CD14-positive monocyte (primary cell): Measurements from ENCODE around the gene TOB1. TPM values are rescaled to one million over a fixed set of nuclear protein-coding genes. Genes with fewer than 3 reads are reported as not detected.

Experiments
- DNase-seq, 3 donors: peaks; one replicate each; pipeline ENCODE4 v3.0.0-alpha.2; 2011 to 2022
- H2AFZ ChIP-seq: 2 replicates; pipeline ENCODE4 v1.6.0; 2012; ENCODE audit warnings: mild to moderate bottlenecking, low read depth, low read length, inconsistent platforms; ENCODE audit not compliant: insufficient read depth, poor library complexity, severe bottlenecking
- H3K27ac ChIP-seq, 2 donors: 1 replicate in 1 of 2; 2 replicates in 1 of 2; pipeline ENCODE4 v1.5.1; 2012 to 2013; ENCODE audit warnings: low read length in 2 of 2, control low read depth in 1 of 2, inconsistent platforms in 1 of 2, low read depth in 1 of 2, mild to moderate bottlenecking in 1 of 2
- H3K27me3 ChIP-seq, 2 donors: one replicate each; pipeline versions ENCODE4 v1.6.0 to v1.6.1; 2011 to 2013; ENCODE audit warnings: low read length in 2 of 2; ENCODE audit not compliant: control insufficient read depth in 2 of 2, insufficient read depth in 2 of 2
- H3K36me3 ChIP-seq, 2 donors: replicated peaks in 1 of 2; 1 replicate in 1 of 2; 2 replicates in 1 of 2; pipeline versions ENCODE4 v1.5.1 to v1.6.1; 2012 to 2013; ENCODE audit warnings: low read length in 2 of 2, control low read depth in 1 of 2, inconsistent platforms in 1 of 2, mild to moderate bottlenecking in 1 of 2; ENCODE audit not compliant: insufficient read depth in 2 of 2, control insufficient read depth in 1 of 2
- H3K4me1 ChIP-seq, 2 donors: 1 replicate in 1 of 2; 2 replicates in 1 of 2; pipeline versions ENCODE4 v1.5.1 to v1.6.1; 2012 to 2013; ENCODE audit warnings: low read length in 2 of 2, control low read depth in 1 of 2, inconsistent platforms in 1 of 2, mild to moderate bottlenecking in 1 of 2, moderate library complexity in 1 of 2; ENCODE audit not compliant: insufficient read depth in 2 of 2, control insufficient read depth in 1 of 2
- H3K4me2 ChIP-seq: replicated peaks from 2 replicates; pipeline ENCODE3; 2012; ENCODE audit warnings: low read length, moderate library complexity, mild to moderate bottlenecking; ENCODE audit not compliant: poor library complexity, severe bottlenecking; ENCODE audit errors: extremely low read depth
- H3K4me3 ChIP-seq, 3 experiments: fragments of 200-600 bp in 1 of 3; sonication (generic) in 1 of 3; replicated peaks in 1 of 3; 1 replicate in 2 of 3; 2 replicates in 1 of 3; pipeline ENCODE4 v1.5.1; 2011 to 2013; ENCODE audit warnings: low read length in 3 of 3, mild to moderate bottlenecking in 3 of 3, control low read depth in 2 of 3, low read depth in 2 of 3, inconsistent platforms in 1 of 3, moderate library complexity in 1 of 3
- H3K79me2 ChIP-seq: 2 replicates; pipeline ENCODE4 v1.6.0; 2012; ENCODE audit warnings: mild to moderate bottlenecking, control low read depth, inconsistent platforms, low read length, moderate library complexity; ENCODE audit not compliant: insufficient read depth
- H3K9ac ChIP-seq: 2 replicates; pipeline ENCODE4 v1.6.0; 2017; ENCODE audit warnings: low read length, mild to moderate bottlenecking; ENCODE audit not compliant: insufficient read depth, poor library complexity, severe bottlenecking
- H3K9me3 ChIP-seq, 2 donors: replicated peaks in 1 of 2; 1 replicate in 1 of 2; 2 replicates in 1 of 2; pipeline versions ENCODE4 v1.5.1 to v1.6.1; 2012 to 2013; ENCODE audit warnings: low read length in 2 of 2, control low read depth in 1 of 2; ENCODE audit not compliant: control insufficient read depth in 1 of 2, insufficient read depth in 1 of 2
- H4K20me1 ChIP-seq: 2 replicates; pipeline ENCODE4 v1.6.0; 2012; ENCODE audit warnings: mild to moderate bottlenecking, low read length, control low read depth, moderate library complexity; ENCODE audit not compliant: insufficient read depth
- H3K27ac Mint-ChIP-seq, 7 donors: one replicate each; pipeline ENCODE4 v1.8.0; 2020; ENCODE audit warnings: mild to moderate bottlenecking in 7 of 7, mixed read lengths in 7 of 7, moderate library complexity in 6 of 7, inconsistent platforms in 2 of 7
- H3K27me3 Mint-ChIP-seq, 3 donors: one replicate each; pipeline ENCODE4 v1.8.0; 2021 to 2022; ENCODE audit warnings: low read depth in 3 of 3, mild to moderate bottlenecking in 3 of 3, mixed read lengths in 3 of 3, moderate library complexity in 3 of 3, inconsistent platforms in 1 of 3
- H3K36me3 Mint-ChIP-seq, 2 donors: one replicate each; pipeline ENCODE4 v1.8.0; 2020; ENCODE audit warnings: mixed read lengths in 2 of 2, inconsistent platforms in 1 of 2, mild to moderate bottlenecking in 1 of 2
- H3K4me1 Mint-ChIP-seq: one replicate; pipeline ENCODE4 v1.8.0; 2020; ENCODE audit warnings: mild to moderate bottlenecking, mixed read lengths
- H3K4me3 Mint-ChIP-seq, 2 donors: one replicate each; pipeline ENCODE4 v1.8.0; 2020; ENCODE audit warnings: mild to moderate bottlenecking in 2 of 2, mixed read lengths in 2 of 2, moderate library complexity in 1 of 2
- H3K9me3 Mint-ChIP-seq, 7 donors: one replicate each; pipeline ENCODE4 v1.8.0; 2020 to 2022; ENCODE audit warnings: mixed read lengths in 7 of 7, mild to moderate bottlenecking in 6 of 7, moderate library complexity in 6 of 7, inconsistent platforms in 2 of 7
- WGBS: methylation state at CpG from one replicate; pipeline ENCODE4 v1.1.5; 2013; ENCODE audit warnings: missing lambda C conversion rate; ENCODE audit not compliant: insufficient coverage; 5-methylcytosine and 5-hydroxymethylcytosine counted together
- intact Hi-C, 2 donors: fragments of 100-400 bp; cut with micrococcal nuclease; formaldehyde crosslinking; loops; one replicate each; pipeline versions ENCODE4 v1.15.0 to v1.15.1; 2023
- polyA plus RNA-seq, 3 donors: library from polyadenylated mRNA; depleted of rRNA in 1 of 3; unstranded in 2 of 3; stranded (reverse) in 1 of 3; fragments of 300-500 nt in 2 of 3; fragments of >200 nt in 1 of 3; fragmentation: Illumina TruSeq in 2 of 3; gene quantifications; 1 replicate in 2 of 3; 2 replicates in 1 of 3; pipeline ENCODE4 v1.2.3, GENCODE V29; 2012 to 2021
- TF ChIP-seq, protein P1 (sequence below): fragments of 200-600 bp; IDR thresholded peaks from one replicate; pipeline ENCODE4 v1.8.0; 2022; ENCODE audit warnings: antibody characterized with exemption, mild to moderate bottlenecking

TOB1 gene
- polyA plus RNA-seq, 3 donors, result 18.5 to 107 (median 41.0) TPM

DNA sequence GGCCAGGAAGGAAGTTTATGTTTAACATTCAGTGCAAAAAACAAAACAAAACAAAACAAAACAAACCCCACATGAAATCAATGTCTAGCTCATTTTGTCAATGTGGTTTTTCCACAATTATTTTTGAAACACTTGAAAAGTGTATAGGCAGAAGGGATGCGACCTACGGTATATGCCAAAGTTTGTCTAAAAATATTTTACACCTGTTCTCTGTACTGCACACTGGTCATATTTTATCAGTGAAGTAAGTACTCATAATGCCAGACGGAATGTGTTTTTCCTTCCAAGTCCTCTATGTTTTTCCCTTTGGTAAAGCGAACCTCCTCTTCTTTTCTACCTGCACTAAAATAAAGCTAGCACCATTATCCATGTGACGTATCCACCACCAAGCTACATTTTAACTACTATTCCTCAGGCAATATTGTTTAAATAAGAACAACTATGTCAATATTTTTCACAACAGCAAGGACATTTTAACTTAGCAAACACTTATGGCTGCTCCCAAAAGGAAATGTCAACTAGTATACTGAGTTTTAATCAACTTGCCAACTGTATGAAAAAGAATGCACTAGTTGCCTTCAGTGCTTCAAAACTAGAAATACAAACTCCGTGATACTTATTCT, 10.3 kb downstream of the TOB1 start:
- Histone ChIP-seq H3K9ac (no peak overlapping the region), H3K4me3 (no peak overlapping the region), H4K20me1 (no peaks in the 10 kb centered on the region), H2AFZ (no peak overlapping the region), H3K36me3 (no peaks in the 10 kb centered on the region), H3K9me3 (no peaks in the 10 kb centered on the region), H3K27me3 (no peaks in the 10 kb centered on the region), H3K79me2 (no peaks in the 10 kb centered on the region), H3K4me2 (no peak overlapping the region), H3K4me1 (peaks cover 28 to 31% of the 10 kb centered on the region in 2 donors), H3K27ac (no peak overlapping the region)
- Mint-ChIP-seq H3K9me3 (no peaks in the 10 kb centered on the region), H3K4me3 (no peak overlapping the region), H3K27me3 (peaks cover 0 to 1% (median 0%) of the 10 kb centered on the region in 3 donors), H3K4me1 (peaks cover 34% of the 10 kb centered on the region), H3K27ac (peak overlapping the region in 1 of 7 donors; percentile 25), H3K36me3 (no peaks in the 10 kb centered on the region)
- TF ChIP-seq, protein P1, sequence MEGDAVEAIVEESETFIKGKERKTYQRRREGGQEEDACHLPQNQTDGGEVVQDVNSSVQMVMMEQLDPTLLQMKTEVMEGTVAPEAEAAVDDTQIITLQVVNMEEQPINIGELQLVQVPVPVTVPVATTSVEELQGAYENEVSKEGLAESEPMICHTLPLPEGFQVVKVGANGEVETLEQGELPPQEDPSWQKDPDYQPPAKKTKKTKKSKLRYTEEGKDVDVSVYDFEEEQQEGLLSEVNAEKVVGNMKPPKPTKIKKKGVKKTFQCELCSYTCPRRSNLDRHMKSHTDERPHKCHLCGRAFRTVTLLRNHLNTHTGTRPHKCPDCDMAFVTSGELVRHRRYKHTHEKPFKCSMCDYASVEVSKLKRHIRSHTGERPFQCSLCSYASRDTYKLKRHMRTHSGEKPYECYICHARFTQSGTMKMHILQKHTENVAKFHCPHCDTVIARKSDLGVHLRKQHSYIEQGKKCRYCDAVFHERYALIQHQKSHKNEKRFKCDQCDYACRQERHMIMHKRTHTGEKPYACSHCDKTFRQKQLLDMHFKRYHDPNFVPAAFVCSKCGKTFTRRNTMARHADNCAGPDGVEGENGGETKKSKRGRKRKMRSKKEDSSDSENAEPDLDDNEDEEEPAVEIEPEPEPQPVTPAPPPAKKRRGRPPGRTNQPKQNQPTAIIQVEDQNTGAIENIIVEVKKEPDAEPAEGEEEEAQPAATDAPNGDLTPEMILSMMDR, result no peak
- DNase-seq, result no peak
- WGBS, result 93% methylated on average over 3 of the region's 6 CpGs
- intact Hi-C loops, result no loop called here

DNA sequence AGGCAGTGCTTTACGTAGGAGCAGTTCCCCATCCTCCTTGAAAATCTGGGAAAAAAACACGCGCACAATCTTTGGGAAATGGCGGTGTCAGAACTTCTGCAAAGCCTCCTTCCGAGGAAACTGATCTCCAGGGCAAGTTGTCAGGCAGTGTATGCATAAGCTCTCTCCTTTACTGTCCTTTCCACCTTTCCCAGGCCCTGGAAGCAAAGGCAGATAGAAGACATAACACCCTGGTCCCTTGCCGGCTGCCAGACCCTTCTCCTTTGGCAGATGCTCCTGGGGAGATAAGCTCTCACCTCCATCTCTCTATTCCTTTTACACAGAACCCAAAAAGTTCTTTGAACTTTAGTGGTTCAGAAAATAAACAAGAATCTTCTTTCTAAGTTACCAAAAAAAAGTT, 12.4 kb downstream of the TOB1 start:
- DNase-seq, result no peak
- H3K27ac Mint-ChIP-seq, result peak overlapping the region in 1 of 7 donors; percentile 17
- H3K9me3 ChIP-seq, result peaks cover 6 to 8% of the 10 kb centered on the region in 2 donors
- H3K27ac ChIP-seq, result no peak overlapping the region
- H3K4me3 ChIP-seq, result no peak overlapping the region
- intact Hi-C loops, result loop anchor here (2.0 kb wide), 1 partner anchor 103 kb away; no protein-coding TSS in a partner anchor
- H4K20me1 ChIP-seq, result no peaks in the 10 kb centered on the region
- no peak overlapping the region for H3K4me3 Mint-ChIP-seq
- H3K4me1 Mint-ChIP-seq, result peaks cover 36% of the 10 kb centered on the region
- H3K9me3 Mint-ChIP-seq, result peaks cover 2 to 10% (median 7%) of the 10 kb centered on the region in 7 donors
- peaks cover 2% of the 10 kb centered on the region in 2 donors for H3K36me3 Mint-ChIP-seq
- H3K79me2 ChIP-seq, result no peaks in the 10 kb centered on the region
- H3K9ac ChIP-seq, result no peak overlapping the region
- WGBS, result 98% methylated on average over 5 of the region's 6 CpGs
- H2AFZ ChIP-seq, result no peak overlapping the region
- H3K4me2 ChIP-seq, result no peak overlapping the region
- H3K27me3 Mint-ChIP-seq, result peaks cover 0 to 1% (median 0%) of the 10 kb centered on the region in 3 donors
- no peaks in the 10 kb centered on the region for H3K27me3 ChIP-seq
- no peaks in the 10 kb centered on the region for H3K36me3 ChIP-seq
- H3K4me1 ChIP-seq, result peaks cover 28 to 31% of the 10 kb centered on the region in 2 donors
- TF ChIP-seq, protein P1, result no peak
